Sigmoid colon (tissue), 7 donors: ENCODE data around the gene PGAP3. TPM values are rescaled to one million over a fixed set of nuclear protein-coding genes. Genes with fewer than 3 reads are reported as not detected.

ENCODE experiments used
- DNase-seq: peaks from one replicate; pipeline ENCODE4 v3.0.0-alpha.2; 2019
- H3K27ac ChIP-seq, 4 donors: fragments of 200-600 bp; sonication (generic); one replicate each; pipeline ENCODE4 v1.5.1; 2016 to 2019; ENCODE audit warnings: mild to moderate bottlenecking in 1 of 4
- H3K27me3 ChIP-seq, 3 donors: fragments of 200-600 bp; sonication (generic); one replicate each; pipeline ENCODE4 v1.5.1; 2019; ENCODE audit warnings: mild to moderate bottlenecking in 1 of 3
- H3K36me3 ChIP-seq, 4 donors: fragments of 200-600 bp; sonication (generic); one replicate each; pipeline ENCODE4 v1.5.1; 2016 to 2019
- H3K4me1 ChIP-seq, 4 donors: fragments of 200-600 bp; sonication (generic); one replicate each; pipeline ENCODE4 v1.5.1; 2017 to 2019
- H3K4me3 ChIP-seq, 4 donors: fragments of 200-600 bp; sonication (generic); one replicate each; pipeline ENCODE4 v1.5.1; 2017 to 2019; ENCODE audit warnings: mild to moderate bottlenecking in 2 of 4, moderate library complexity in 1 of 4
- H3K9me3 ChIP-seq, 4 donors: fragments of 200-600 bp in 3 of 4; sonication (generic) in 3 of 4; one replicate each; pipeline versions ENCODE4 v1.5.1 to v1.6.1; 2013 to 2019
- CTCF ChIP-seq, 4 experiments: fragments of 450-650 bp in 3 of 4; fragments of 200-600 bp in 1 of 4; IDR thresholded peaks; one replicate each; pipeline ENCODE4 v1.5.1; 2016 to 2019; ENCODE audit warnings: antibody characterized with exemption in 4 of 4, mild to moderate bottlenecking in 3 of 4, moderate library complexity in 2 of 4
- EP300 ChIP-seq, 4 donors: sonication (generic); formaldehyde crosslinking; IDR thresholded peaks; one replicate each; pipeline ENCODE4 v1.6.1; 2017; ENCODE audit warnings: antibody characterized with exemption in 4 of 4
- POLR2A ChIP-seq, 2 donors: fragments of 450-650 bp; IDR thresholded peaks; one replicate each; pipeline ENCODE4 v1.6.1; 2016; ENCODE audit warnings: antibody characterized with exemption in 2 of 2, mild to moderate bottlenecking in 2 of 2, moderate library complexity in 2 of 2
- POLR2AphosphoS5 ChIP-seq, 4 donors: sonication (generic); formaldehyde crosslinking; IDR thresholded peaks; one replicate each; pipeline ENCODE4 v1.6.1; 2017; ENCODE audit warnings: antibody characterized with exemption in 4 of 4
- WGBS, 2 donors: extraction: QIAGEN DNeasy Blood & Tissue Kit; methylation state at CpG; one replicate each; pipeline ENCODE4 v1.1.7; 2013; 5-methylcytosine and 5-hydroxymethylcytosine counted together
- intact Hi-C: fragments of 100-400 bp; cut with DNase I; formaldehyde crosslinking; loops from one replicate; pipeline ENCODE4 v1.15.1; 2023
- polyA plus RNA-seq, 3 donors: library from polyadenylated mRNA; stranded (reverse); fragments of 200-250 nt; gene quantifications; one replicate each; pipeline ENCODE4 v1.2.3, GENCODE V29; 2013
- total RNA-seq, 4 donors: library from RNA; depleted of rRNA; stranded (reverse); fragments of >200 nt; gene quantifications; one replicate each; pipeline ENCODE4 v1.1.0, GENCODE V29; 2016
- donor health status: healthy with polysubstance abuse.
- donor health status: Bipolar disorder and iron deficiency.
- donor health status: healthy.

The PGAP3 gene
- total and polyA plus RNA-seq, 7 donors: 6.9 to 29.6 (median 8.3) TPM

- Histone ChIP-seq H3K9me3 (no peaks in the 10 kb centered on the region), H3K27ac (no peak overlapping the region), H3K36me3 (peaks cover 0 to 17% (median 13%) of the 10 kb centered on the region in 4 donors), H3K4me1 (peaks cover 0 to 12% (median 10%) of the 10 kb centered on the region in 4 donors), H3K27me3 (peaks cover 0 to 21% (median 18%) of the 10 kb centered on the region in 3 donors), H3K4me3 (no peak overlapping the region)
- DNase-seq: no peak
- no peak for TF ChIP-seq EP300 (IDR thresholded peaks at IDR 0.05)
- TF ChIP-seq CTCF (IDR thresholded peaks at IDR 0.05): no peak
- no peak for TF ChIP-seq POLR2A (IDR thresholded peaks at IDR 0.05)
- no peak for TF ChIP-seq POLR2AphosphoS5 (IDR thresholded peaks at IDR 0.05)
- 97 to 98% methylated on average over 3 of the region's 3 CpGs for WGBS, 2 donors
- intact Hi-C loops: loop anchor here (5.0 kb wide), 1 partner anchor 45 kb away; the partner anchor contains the start of gene PGAP3
Observed at GRCh38 chr17:39732586-39732985, 44.7 kb upstream of the PGAP3 start.

GRCh38 chr17:39730095-39730921, 42.5 kb upstream of the PGAP3 start, which contains the start of gene MIEN1:
TSS of gene MIEN1 (minus strand) at chr17:39730532. CDS start at chr17:39730495, 37 bp downstream.
- H3K4me3 ChIP-seq: peak within 1 kb of the TSS; percentile 62 to 86 (median 72)
- 1% methylated on average over 65 of the region's 65 CpGs for WGBS, 2 donors
- H3K27ac ChIP-seq: peak within 1 kb of the TSS; percentile 86 to 91 (median 87)
- peaks cover 0 to 12% (median 10%) of the 10 kb centered on the region in 4 donors for H3K4me1 ChIP-seq
- H3K9me3 ChIP-seq: no peaks in the 10 kb centered on the region
- intact Hi-C loops: loop anchor here (1.0 to 5.0 kb wide), 4 partner anchors 24 to 108 kb away; partner anchors contain the start of genes PGAP3 and STARD3
- peaks cover 0 to 37% (median 15%) of the 10 kb centered on the region in 4 donors for H3K36me3 ChIP-seq
- TF ChIP-seq POLR2A (IDR thresholded peaks at IDR 0.05) (peak; percentile 62 to 82), CTCF (IDR thresholded peaks at IDR 0.05) (peak; percentile 82 to 91 (median 82)), EP300 (IDR thresholded peaks at IDR 0.05) (no peak), POLR2AphosphoS5 (IDR thresholded peaks at IDR 0.05) (peak; percentile 85 to 97 (median 94))
- DNase-seq: peak; percentile 95
- H3K27me3 ChIP-seq: no peaks in the 10 kb centered on the region

GRCh38 chr17:39729280-39729851, 41.5 kb upstream of the PGAP3 start:
- intact Hi-C loops: loop anchor here (2.0 kb wide), 1 partner anchor 29 kb away; the partner anchor contains the start of gene ERBB2
- WGBS, 2 donors: 57 to 76% methylated on average over 6 of the region's 6 CpGs

GRCh38 chr17:39727556-39727955, 39.7 kb upstream of the PGAP3 start:
- H3K9me3 ChIP-seq: no peaks in the 10 kb centered on the region
- peaks cover 0 to 12% (median 10%) of the 10 kb centered on the region in 4 donors for H3K4me1 ChIP-seq
- TF ChIP-seq CTCF (IDR thresholded peaks at IDR 0.05) (no peak), EP300 (IDR thresholded peaks at IDR 0.05) (no peak), POLR2AphosphoS5 (IDR thresholded peaks at IDR 0.05) (no peak), POLR2A (IDR thresholded peaks at IDR 0.05) (no peak)
- H3K27me3 ChIP-seq: no peaks in the 10 kb centered on the region
- 64 to 83% methylated on average over 10 of the region's 10 CpGs for WGBS, 2 donors
- intact Hi-C loops: no loop called here
- H3K27ac ChIP-seq: no peak overlapping the region
- no peak for DNase-seq
- H3K36me3 ChIP-seq: peaks cover 6 to 62% (median 22%) of the 10 kb centered on the region in 4 donors
- H3K4me3 ChIP-seq: no peak overlapping the region

More at GRCh38 chr17:39729280-39729851, 41.5 kb upstream of the PGAP3 start:
- peak overlapping the region; percentile 62 to 86 (median 72) for H3K4me3 ChIP-seq
- no peaks in the 10 kb centered on the region for H3K9me3 ChIP-seq
- no peak for DNase-seq
- TF ChIP-seq EP300 (IDR thresholded peaks at IDR 0.05) (no peak), CTCF (IDR thresholded peaks at IDR 0.05) (no peak), POLR2A (IDR thresholded peaks at IDR 0.05) (no peak), POLR2AphosphoS5 (IDR thresholded peaks at IDR 0.05) (no peak)
- peaks cover 0 to 12% (median 10%) of the 10 kb centered on the region in 4 donors for H3K4me1 ChIP-seq
- H3K27me3 ChIP-seq: no peaks in the 10 kb centered on the region
- H3K27ac ChIP-seq: peak overlapping the region; percentile 86 to 91 (median 87)
- H3K36me3 ChIP-seq: peaks cover 6 to 47% (median 22%) of the 10 kb centered on the region in 4 donors
